Measurements from ENCODE around the gene IDH3B.
"Not testable (repeated sequence)": the region's sequence is repeated elsewhere in the genome, so short reads cannot be mapped to it uniquely, and the experiment has no call there.

IDH3B gene

GRCh38 chr20:2663887-2664719 lies at the start of gene IDH3B:
IDH3B (minus strand) TSS chr20:2664216; CDS start chr20:2664188, 28 bp downstream.
- DNase-seq (ENCODE audit: low spot score) = peak; percentile 90

GRCh38 chr20:2713285-2713684 lies 49.3 kb upstream of the IDH3B start:
- DNase-seq (ENCODE audit: low spot score) = peak; percentile 53

- no peak for DNase-seq (ENCODE audit: low spot score)
Observed at GRCh38 chr20:2709205-2709981, 45.4 kb upstream of the IDH3B start.

- no peak for DNase-seq (ENCODE audit: low spot score)
Observed at GRCh38 chr20:2708665-2709064, 44.6 kb upstream of the IDH3B start.

- DNase-seq (ENCODE audit: low spot score) = no peak
Observed at GRCh38 chr20:2708073-2708415, 44.0 kb upstream of the IDH3B start.

- no peak for DNase-seq (ENCODE audit: low spot score)
Observed at GRCh38 chr20:2707353-2708072, 43.5 kb upstream of the IDH3B start.

- no peak for DNase-seq (ENCODE audit: low spot score)
Observed at GRCh38 chr20:2706688-2707352, 42.8 kb upstream of the IDH3B start.

- DNase-seq (ENCODE audit: low spot score) = no peak
Observed at GRCh38 chr20:2705931-2706645, 42.1 kb upstream of the IDH3B start.

- DNase-seq (ENCODE audit: low spot score) = no peak
Observed at GRCh38 chr20:2703716-2704475, 39.9 kb upstream of the IDH3B start.

GRCh38 chr20:2701671-2702081 lies 37.7 kb upstream of the IDH3B start:
- DNase-seq (ENCODE audit: low spot score) = no peak

GRCh38 chr20:2700913-2701620 lies 37.1 kb upstream of the IDH3B start:
- no peak for DNase-seq (ENCODE audit: low spot score)

GRCh38 chr20:2699775-2700413 lies 35.9 kb upstream of the IDH3B start:
- no peak for DNase-seq (ENCODE audit: low spot score)

- no peak for DNase-seq (ENCODE audit: low spot score)
Observed at GRCh38 chr20:2698912-2699311, 34.9 kb upstream of the IDH3B start.

- no peak for DNase-seq (ENCODE audit: low spot score)
Observed at GRCh38 chr20:2698186-2698817, 34.3 kb upstream of the IDH3B start.

GRCh38 chr20:2697768-2698167 lies 33.8 kb upstream of the IDH3B start:
- no peak for DNase-seq (ENCODE audit: low spot score)

- DNase-seq (ENCODE audit: low spot score) = no peak
Observed at GRCh38 chr20:2696646-2697045, 32.6 kb upstream of the IDH3B start.

- DNase-seq (ENCODE audit: low spot score) = not testable (repeated sequence)
Observed at GRCh38 chr20:2695984-2696525, 32.0 kb upstream of the IDH3B start.

- DNase-seq (ENCODE audit: low spot score) = no peak
Observed at GRCh38 chr20:2695206-2695983, 31.4 kb upstream of the IDH3B start.

Measured in HuH-7 (cell line).